ENCODE data around the gene PRR20A. TPM values are rescaled to one million over a fixed set of nuclear protein-coding genes. Genes with fewer than 3 reads are reported as not detected.

The PRR20A gene
- total and polyA plus RNA-seq, 9 donors = not detected

DNA sequence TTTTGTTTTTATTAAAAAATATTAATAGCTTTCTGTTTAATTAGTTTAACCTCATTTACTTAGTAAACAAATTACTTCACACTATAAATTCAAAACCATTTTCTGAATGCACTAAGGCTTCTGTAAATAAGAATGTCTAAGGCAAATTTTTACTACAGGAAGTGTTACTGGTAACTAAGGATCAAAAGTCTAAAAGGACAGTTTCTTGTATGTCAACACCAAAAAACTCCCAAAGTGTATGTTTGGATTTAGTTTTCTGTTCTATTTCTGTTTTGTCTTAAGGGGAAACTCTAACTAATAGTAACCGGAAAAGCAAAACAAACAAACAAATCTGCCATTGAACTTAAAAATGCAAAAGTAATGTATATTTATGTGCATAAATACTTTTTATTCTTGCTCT, 50.9 kb downstream of the PRR20A start:
- WGBS, 3 donors = 33 to 63% (median 45%) methylated on average over 1 of the region's 1 CpG
- intact Hi-C loops (cut with DNase I) = no loop called here
- TF ChIP-seq EP300 (IDR thresholded peaks at IDR 0.05) = no peak
- no peak for TF ChIP-seq POLR2A (IDR thresholded peaks at IDR 0.05)
- TF ChIP-seq, protein P1, sequence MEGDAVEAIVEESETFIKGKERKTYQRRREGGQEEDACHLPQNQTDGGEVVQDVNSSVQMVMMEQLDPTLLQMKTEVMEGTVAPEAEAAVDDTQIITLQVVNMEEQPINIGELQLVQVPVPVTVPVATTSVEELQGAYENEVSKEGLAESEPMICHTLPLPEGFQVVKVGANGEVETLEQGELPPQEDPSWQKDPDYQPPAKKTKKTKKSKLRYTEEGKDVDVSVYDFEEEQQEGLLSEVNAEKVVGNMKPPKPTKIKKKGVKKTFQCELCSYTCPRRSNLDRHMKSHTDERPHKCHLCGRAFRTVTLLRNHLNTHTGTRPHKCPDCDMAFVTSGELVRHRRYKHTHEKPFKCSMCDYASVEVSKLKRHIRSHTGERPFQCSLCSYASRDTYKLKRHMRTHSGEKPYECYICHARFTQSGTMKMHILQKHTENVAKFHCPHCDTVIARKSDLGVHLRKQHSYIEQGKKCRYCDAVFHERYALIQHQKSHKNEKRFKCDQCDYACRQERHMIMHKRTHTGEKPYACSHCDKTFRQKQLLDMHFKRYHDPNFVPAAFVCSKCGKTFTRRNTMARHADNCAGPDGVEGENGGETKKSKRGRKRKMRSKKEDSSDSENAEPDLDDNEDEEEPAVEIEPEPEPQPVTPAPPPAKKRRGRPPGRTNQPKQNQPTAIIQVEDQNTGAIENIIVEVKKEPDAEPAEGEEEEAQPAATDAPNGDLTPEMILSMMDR (IDR thresholded peaks at IDR 0.05) = no peak

More for the DNA sequence above, 50.9 kb downstream of the PRR20A start:
- Histone ChIP-seq H3K27ac (no peak overlapping the region), H3K36me3 (no peaks in the 10 kb centered on the region), H3K27me3 (no peaks in the 10 kb centered on the region), H3K4me1 (ENCODE audit: insufficient read depth) (no peaks in the 10 kb centered on the region), H3K9me3 (no peaks in the 10 kb centered on the region), H3K4me3 (no peak overlapping the region)
- no peak for DNase-seq

Small RNA genes lying within 50 kb of the gene (small RNA-seq; reads per million reads assigned to genes)
- gene PRR20FP = not detected

Other genes starting within 250 kb of the PRR20A start
- not detected for gene PRR20B, start 6.6 kb downstream of the PRR20A start, total RNA-seq
- not detected for gene PRR20B, start 6.6 kb downstream of the PRR20A start, polyA plus RNA-seq
- gene PRR20C, start 13.1 kb downstream of the PRR20A start, total RNA-seq = not detected
- not detected for gene PRR20C, start 13.1 kb downstream of the PRR20A start, polyA plus RNA-seq
- not detected for gene PRR20D, start 19.7 kb downstream of the PRR20A start, total RNA-seq
- gene PRR20D, start 19.7 kb downstream of the PRR20A start, polyA plus RNA-seq = not detected
- gene PRR20E, start 26.3 kb downstream of the PRR20A start, total RNA-seq = not detected
- gene PRR20E, start 26.3 kb downstream of the PRR20A start, polyA plus RNA-seq = not detected